GM12873 (cell line): Measurements from ENCODE around the gene TRH.

Experiments used
- CTCF ChIP-seq: IDR thresholded peaks from 2 replicates; pipeline ENCODE4 v1.5.1; 2012; ENCODE audit warnings: low read depth, mild to moderate bottlenecking, moderate library complexity, low read length, control low read depth; ENCODE audit not compliant: insufficient read depth; ENCODE audit errors: missing control alignments

TRH gene

GRCh38 chr3:129974564-129974832 is at the start of gene TRH:
Gene TRH (plus strand): TSS chr3:129974720. CDS start chr3:129975817, 1,097 bp downstream.
- TF ChIP-seq CTCF: no peak

- no peak for TF ChIP-seq CTCF
Observed at GRCh38 chr3:129927072-129927471, 47.4 kb upstream of the TRH start.

GRCh38 chr3:129929383-129929782 is 45.1 kb upstream of the TRH start:
- TF ChIP-seq CTCF: no peak

GRCh38 chr3:129933471-129933870 is 41.0 kb upstream of the TRH start:
- TF ChIP-seq CTCF: no peak

GRCh38 chr3:129934234-129935123 is 40.0 kb upstream of the TRH start:
- peak; percentile 85 for TF ChIP-seq CTCF

GRCh38 chr3:129936757-129937156 is 37.8 kb upstream of the TRH start:
- no peak for TF ChIP-seq CTCF

- no peak for TF ChIP-seq CTCF
Observed at GRCh38 chr3:129937717-129938116, 36.8 kb upstream of the TRH start.
